Brain microvascular endothelial cell (primary cell): ENCODE results near the gene SLC25A11.
A peak's percentile ranks its signal among the peaks of the same experiment; 100 is the strongest.

Experiments used
- DNase-seq: peaks from one replicate; pipeline ENCODE4 v3.0.0-alpha.2; 2020
- H3K27ac ChIP-seq: fragments of 250-450 bp; sonication (Bioruptor Pico); 2 replicates; pipeline ENCODE4 v1.5.1; 2020; ENCODE audit warnings: mild to moderate bottlenecking, moderate library complexity
- H3K27me3 ChIP-seq: fragments of 250-450 bp; sonication (Bioruptor Pico); replicated peaks from 2 replicates; pipeline ENCODE4 v1.5.1; 2020; ENCODE audit warnings: mild to moderate bottlenecking
- H3K36me3 ChIP-seq: fragments of 250-450 bp; sonication (Bioruptor Pico); replicated peaks from 2 replicates; pipeline ENCODE4 v1.5.1; 2020; ENCODE audit warnings: mild to moderate bottlenecking
- H3K4me3 ChIP-seq: 2 replicates; pipeline ENCODE4 v1.5.1; 2011; ENCODE audit warnings: low read depth, mild to moderate bottlenecking, control low read depth, low read length, moderate library complexity
- in situ Hi-C: cut with HindIII; loops from 2 replicates; pipeline ENCODE4 v1.10.0; 2017; ENCODE audit warnings: low sequenced_read_pairs, low pct_ligation_motif_present
- TF ChIP-seq, protein P1 (sequence below): IDR thresholded peaks from 2 replicates; pipeline ENCODE4 v1.5.1; 2011; ENCODE audit warnings: low read depth, mild to moderate bottlenecking, moderate library complexity, low read length, control low read depth, inconsistent platforms; ENCODE audit errors: missing control alignments

The SLC25A11 gene

DNA sequence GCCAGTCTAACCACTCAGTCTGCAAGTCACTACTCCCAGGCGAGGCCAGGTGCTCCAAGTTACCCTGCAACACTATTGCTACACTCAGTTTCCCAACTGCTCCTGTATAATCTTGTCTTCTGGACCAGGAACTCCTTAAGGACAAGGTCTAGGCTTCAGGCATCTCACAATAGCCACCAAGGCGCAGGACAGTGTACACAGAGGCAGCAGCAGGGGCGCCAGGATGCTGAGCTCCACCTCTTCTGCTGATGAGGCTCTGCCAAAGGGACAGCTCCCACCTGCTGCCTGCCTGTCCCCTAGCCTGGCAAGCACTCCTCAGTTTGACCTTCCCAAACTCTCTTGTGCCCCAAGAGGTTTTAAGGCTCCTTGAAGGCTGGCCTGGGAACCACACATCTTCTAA lies 3.4 kb downstream of the SLC25A11 start:
- in situ Hi-C loops, result no loop called here
- TF ChIP-seq, protein P1, sequence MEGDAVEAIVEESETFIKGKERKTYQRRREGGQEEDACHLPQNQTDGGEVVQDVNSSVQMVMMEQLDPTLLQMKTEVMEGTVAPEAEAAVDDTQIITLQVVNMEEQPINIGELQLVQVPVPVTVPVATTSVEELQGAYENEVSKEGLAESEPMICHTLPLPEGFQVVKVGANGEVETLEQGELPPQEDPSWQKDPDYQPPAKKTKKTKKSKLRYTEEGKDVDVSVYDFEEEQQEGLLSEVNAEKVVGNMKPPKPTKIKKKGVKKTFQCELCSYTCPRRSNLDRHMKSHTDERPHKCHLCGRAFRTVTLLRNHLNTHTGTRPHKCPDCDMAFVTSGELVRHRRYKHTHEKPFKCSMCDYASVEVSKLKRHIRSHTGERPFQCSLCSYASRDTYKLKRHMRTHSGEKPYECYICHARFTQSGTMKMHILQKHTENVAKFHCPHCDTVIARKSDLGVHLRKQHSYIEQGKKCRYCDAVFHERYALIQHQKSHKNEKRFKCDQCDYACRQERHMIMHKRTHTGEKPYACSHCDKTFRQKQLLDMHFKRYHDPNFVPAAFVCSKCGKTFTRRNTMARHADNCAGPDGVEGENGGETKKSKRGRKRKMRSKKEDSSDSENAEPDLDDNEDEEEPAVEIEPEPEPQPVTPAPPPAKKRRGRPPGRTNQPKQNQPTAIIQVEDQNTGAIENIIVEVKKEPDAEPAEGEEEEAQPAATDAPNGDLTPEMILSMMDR, result no peak
- DNase-seq, result no peak

DNA sequence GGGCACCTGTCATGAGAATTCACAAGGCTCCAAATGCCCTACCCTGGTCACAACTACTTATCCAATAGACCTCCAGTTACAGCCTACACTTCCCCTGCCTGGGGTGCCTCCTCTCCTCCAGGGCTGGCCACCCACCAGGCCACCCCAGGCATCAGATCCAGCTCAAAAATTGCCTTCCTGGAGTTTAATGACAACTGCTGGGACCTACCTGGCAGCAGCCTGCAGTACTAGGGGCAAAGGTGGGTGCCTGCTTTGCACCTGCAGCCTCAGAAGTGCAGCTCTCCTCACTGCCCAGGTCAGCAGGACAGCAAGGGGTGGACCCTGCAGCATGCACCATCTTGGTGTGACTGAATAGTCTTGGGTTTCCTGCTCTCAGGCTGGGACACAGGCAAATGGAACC lies 4.2 kb downstream of the SLC25A11 start:
- H3K4me3 ChIP-seq, result no peak overlapping the region
- DNase-seq, result no peak
- TF ChIP-seq, protein P1, result no peak
- H3K27ac ChIP-seq, result no peak overlapping the region
- peaks cover 14% of the 10 kb centered on the region for H3K36me3 ChIP-seq
- H3K27me3 ChIP-seq, result no peaks in the 10 kb centered on the region
- in situ Hi-C loops, result no loop called here

More for the DNA sequence above, 3.4 kb downstream of the SLC25A11 start:
- Histone ChIP-seq H3K27me3 (no peaks in the 10 kb centered on the region), H3K36me3 (peaks cover 14% of the 10 kb centered on the region), H3K4me3 (no peak overlapping the region), H3K27ac (no peak overlapping the region)

DNA sequence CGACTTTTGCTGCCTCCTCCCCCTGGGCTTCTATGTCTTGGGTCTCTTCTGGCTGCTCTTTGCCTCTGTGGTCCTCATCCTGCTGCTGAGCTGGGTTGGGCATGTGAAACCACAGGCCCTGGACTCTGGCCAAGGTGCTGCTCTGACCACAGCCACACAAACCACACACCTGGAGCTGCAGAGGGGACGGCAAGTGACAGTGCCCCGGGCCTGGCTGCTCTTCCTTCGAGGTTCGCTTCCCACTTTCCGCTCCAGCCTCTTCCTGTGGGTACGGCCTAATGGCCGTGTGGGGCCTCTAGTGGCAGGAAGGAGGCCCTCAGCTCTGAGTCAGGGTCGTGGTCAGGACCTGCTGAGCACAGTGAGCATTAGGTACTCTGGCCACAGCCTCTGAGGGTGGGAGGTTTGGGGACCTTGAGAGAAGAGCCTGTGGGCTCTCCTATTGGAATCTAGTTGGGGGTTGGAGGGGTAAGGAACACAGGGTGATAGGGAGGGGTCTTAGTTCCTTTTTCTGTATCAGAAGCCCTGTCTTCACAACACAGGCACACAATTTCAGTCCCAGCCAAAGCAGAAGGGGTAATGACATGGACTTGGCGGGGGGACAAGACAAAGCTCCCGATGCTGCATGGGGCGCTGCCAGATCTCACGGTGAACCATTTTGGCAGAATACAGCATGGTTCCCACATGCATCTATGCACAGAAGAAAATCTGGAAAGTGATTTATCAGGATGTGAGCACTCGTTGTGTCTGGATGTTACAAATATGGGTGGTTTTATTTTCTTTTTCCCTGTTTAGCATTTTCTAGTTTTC lies 5.5 kb downstream of the SLC25A11 start:
- TF ChIP-seq, protein P1, result peak; percentile 70
- Histone ChIP-seq H3K4me3 (no peak overlapping the region), H3K27ac (no peak overlapping the region), H3K27me3 (no peaks in the 10 kb centered on the region), H3K36me3 (peaks cover 14% of the 10 kb centered on the region)
- in situ Hi-C loops, result no loop called here
- peak; percentile 33 for DNase-seq

DNA sequence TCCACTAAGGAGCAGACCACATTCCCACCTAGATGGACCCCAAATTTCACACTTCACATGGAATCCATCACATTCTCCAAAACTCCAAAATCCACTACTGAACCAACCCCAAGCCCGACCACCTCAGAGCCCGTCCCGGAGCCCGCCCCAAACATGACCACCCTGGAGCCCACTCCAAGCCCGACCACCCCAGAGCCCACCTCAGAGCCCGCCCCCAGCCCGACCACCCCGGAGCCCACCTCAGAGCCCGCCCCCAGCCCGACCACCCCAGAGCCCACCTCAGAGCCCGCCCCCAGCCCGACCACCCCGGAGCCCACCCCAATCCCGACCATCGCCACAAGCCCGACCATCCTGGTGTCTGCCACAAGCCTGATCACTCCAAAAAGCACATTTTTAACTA lies 6.2 kb downstream of the SLC25A11 start:
- in situ Hi-C loops, result no loop called here
- Histone ChIP-seq H3K36me3 (peaks cover 14% of the 10 kb centered on the region), H3K27ac (no peak overlapping the region), H3K27me3 (no peaks in the 10 kb centered on the region), H3K4me3 (no peak overlapping the region)
- DNase-seq, result no peak
- TF ChIP-seq, protein P1, result no peak

DNA sequence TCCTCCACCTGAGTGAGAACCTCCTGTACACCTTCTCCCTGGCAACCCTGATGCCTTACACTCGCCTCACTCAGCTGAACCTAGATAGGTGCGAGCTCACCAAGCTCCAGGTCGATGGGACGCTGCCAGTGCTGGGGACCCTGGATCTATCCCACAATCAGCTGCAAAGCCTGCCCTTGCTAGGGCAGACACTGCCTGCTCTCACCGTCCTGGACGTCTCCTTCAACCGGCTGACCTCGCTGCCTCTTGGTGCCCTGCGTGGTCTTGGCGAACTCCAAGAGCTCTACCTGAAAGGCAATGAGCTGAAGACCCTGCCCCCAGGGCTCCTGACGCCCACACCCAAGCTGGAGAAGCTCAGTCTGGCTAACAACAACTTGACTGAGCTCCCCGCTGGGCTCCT lies 7.1 kb downstream of the SLC25A11 start:
- Histone ChIP-seq H3K27ac (no peak overlapping the region), H3K27me3 (no peaks in the 10 kb centered on the region), H3K36me3 (peaks cover 8% of the 10 kb centered on the region), H3K4me3 (no peak overlapping the region)
- in situ Hi-C loops, result no loop called here
- no peak for DNase-seq
- TF ChIP-seq, protein P1, result no peak

DNA sequence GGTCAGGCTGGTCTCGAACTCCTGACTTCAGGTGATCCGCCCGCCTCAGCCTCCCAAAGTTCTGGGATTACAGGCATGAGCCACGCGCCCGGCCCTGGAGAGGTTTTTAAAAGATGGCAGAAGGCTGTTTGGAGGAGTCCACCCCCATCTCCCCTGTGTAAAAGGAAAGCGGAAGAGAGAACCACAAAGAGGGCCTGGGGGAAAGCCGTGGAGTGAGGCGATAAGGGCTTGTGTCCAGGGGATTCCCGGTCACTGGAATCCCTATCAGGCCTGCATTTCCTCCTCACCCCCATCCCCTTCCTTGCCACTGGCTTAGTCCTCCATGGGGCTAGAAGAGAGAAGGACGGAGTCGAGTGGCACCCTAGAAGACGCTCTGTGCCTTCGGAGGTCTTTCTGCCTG lies 7.9 kb downstream of the SLC25A11 start, which contains the start of gene GP1BA:
Gene GP1BA, plus strand, starts transcription at position 315 of the 400 bp plus-strand sequence. CDS start 328 bp downstream, outside the sequence.
- TF ChIP-seq, protein P1, result no peak
- Histone ChIP-seq H3K27ac (no peak within 1 kb of the TSS), H3K27me3 (no peaks in the 10 kb centered on the region), H3K4me3 (no peak within 1 kb of the TSS), H3K36me3 (peaks cover 2% of the 10 kb centered on the region)
- in situ Hi-C loops, result no loop called here
- DNase-seq, result no peak
